Measurements from ENCODE around the gene CHD3. TPM values are rescaled to one million over a fixed set of nuclear protein-coding genes. Genes with fewer than 3 reads are reported as not detected.

Gene CHD3
- polyA plus RNA-seq, 1 of the 3 experiments (the other 2 are of a cell fraction), result 56.2 TPM

DNA sequence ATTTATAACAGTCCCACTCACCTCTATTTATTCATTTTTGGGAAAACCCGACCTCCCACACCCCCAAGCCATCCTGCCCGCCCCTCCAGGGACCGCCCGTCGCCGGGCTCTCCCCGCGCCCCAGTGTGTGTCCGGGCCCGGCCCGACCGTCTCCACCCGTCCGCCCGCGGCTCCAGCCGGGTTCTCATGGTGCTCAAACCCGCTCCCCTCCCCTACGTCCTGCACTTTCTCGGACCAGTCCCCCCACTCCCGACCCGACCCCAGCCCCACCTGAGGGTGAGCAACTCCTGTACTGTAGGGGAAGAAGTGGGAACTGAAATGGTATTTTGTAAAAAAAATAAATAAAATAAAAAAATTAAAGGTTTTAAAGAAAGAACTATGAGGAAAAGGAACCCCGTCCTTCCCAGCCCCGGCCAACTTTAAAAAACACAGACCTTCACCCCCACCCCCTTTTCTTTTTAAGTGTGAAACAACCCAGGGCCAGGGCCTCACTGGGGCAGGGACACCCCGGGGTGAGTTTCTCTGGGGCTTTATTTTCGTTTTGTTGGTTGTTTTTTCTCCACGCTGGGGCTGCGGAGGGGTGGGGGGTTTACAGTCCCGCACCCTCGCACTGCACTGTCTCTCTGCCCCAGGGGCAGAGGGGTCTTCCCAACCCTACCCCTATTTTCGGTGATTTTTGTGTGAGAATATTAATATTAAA, 34.4 kb upstream of the CHD3 start:
- TF ChIP-seq YY1 (IDR thresholded peaks at IDR 0.05; ENCODE audit: low read depth) (no peak), NRF1 (IDR thresholded peaks at IDR 0.05; ENCODE audit: low read depth, low read length) (no peak), MEF2A (IDR thresholded peaks at IDR 0.05; ENCODE audit: borderline replicate concordance, low read depth) (no peak), MXI1 (IDR thresholded peaks at IDR 0.05; ENCODE audit: low read depth, low read length) (no peak), GATA2 (CRISPR knock-in tag; IDR thresholded peaks at IDR 0.05) (no peak), SMC3 (IDR thresholded peaks at IDR 0.05; ENCODE audit: low read depth, low read length) (no peak), TCF12 (IDR thresholded peaks at IDR 0.05) (no peak), RXRA (IDR thresholded peaks at IDR 0.05; ENCODE audit: borderline replicate concordance, low read depth) (no peak), POLR2AphosphoS5 (IDR thresholded peaks at IDR 0.05; ENCODE audit: low read depth, low read length) (no peak), GABPA (IDR thresholded peaks at IDR 0.05; ENCODE audit: low read depth) (no peak), FOSL2 (IDR thresholded peaks at IDR 0.05; ENCODE audit: borderline replicate concordance, low read depth) (no peak), TAF1 (IDR thresholded peaks at IDR 0.05; ENCODE audit: borderline replicate concordance, low read depth, low read length) (no peak), JUND (IDR thresholded peaks at IDR 0.05) (no peak), RFX5 (IDR thresholded peaks at IDR 0.05; ENCODE audit: low read length) (no peak), FOXJ3 (CRISPR knock-in tag; IDR thresholded peaks at IDR 0.05) (no peak)
- TF ChIP-seq, protein P1, sequence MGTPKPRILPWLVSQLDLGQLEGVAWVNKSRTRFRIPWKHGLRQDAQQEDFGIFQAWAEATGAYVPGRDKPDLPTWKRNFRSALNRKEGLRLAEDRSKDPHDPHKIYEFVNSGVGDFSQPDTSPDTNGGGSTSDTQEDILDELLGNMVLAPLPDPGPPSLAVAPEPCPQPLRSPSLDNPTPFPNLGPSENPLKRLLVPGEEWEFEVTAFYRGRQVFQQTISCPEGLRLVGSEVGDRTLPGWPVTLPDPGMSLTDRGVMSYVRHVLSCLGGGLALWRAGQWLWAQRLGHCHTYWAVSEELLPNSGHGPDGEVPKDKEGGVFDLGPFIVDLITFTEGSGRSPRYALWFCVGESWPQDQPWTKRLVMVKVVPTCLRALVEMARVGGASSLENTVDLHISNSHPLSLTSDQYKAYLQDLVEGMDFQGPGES (IDR thresholded peaks at IDR 0.05; ENCODE audit: low read depth, low read length), result no peak
- TF ChIP-seq, protein P2, sequence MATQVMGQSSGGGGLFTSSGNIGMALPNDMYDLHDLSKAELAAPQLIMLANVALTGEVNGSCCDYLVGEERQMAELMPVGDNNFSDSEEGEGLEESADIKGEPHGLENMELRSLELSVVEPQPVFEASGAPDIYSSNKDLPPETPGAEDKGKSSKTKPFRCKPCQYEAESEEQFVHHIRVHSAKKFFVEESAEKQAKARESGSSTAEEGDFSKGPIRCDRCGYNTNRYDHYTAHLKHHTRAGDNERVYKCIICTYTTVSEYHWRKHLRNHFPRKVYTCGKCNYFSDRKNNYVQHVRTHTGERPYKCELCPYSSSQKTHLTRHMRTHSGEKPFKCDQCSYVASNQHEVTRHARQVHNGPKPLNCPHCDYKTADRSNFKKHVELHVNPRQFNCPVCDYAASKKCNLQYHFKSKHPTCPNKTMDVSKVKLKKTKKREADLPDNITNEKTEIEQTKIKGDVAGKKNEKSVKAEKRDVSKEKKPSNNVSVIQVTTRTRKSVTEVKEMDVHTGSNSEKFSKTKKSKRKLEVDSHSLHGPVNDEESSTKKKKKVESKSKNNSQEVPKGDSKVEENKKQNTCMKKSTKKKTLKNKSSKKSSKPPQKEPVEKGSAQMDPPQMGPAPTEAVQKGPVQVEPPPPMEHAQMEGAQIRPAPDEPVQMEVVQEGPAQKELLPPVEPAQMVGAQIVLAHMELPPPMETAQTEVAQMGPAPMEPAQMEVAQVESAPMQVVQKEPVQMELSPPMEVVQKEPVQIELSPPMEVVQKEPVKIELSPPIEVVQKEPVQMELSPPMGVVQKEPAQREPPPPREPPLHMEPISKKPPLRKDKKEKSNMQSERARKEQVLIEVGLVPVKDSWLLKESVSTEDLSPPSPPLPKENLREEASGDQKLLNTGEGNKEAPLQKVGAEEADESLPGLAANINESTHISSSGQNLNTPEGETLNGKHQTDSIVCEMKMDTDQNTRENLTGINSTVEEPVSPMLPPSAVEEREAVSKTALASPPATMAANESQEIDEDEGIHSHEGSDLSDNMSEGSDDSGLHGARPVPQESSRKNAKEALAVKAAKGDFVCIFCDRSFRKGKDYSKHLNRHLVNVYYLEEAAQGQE (IDR thresholded peaks at IDR 0.05; ENCODE audit: low read depth, low read length), result no peak
- TF ChIP-seq, protein P3, sequence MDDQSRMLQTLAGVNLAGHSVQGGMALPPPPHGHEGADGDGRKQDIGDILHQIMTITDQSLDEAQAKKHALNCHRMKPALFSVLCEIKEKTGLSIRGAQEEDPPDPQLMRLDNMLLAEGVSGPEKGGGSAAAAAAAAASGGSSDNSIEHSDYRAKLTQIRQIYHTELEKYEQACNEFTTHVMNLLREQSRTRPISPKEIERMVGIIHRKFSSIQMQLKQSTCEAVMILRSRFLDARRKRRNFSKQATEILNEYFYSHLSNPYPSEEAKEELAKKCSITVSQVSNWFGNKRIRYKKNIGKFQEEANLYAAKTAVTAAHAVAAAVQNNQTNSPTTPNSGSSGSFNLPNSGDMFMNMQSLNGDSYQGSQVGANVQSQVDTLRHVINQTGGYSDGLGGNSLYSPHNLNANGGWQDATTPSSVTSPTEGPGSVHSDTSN (IDR thresholded peaks at IDR 0.05), result no peak
- TF ChIP-seq, protein P4, sequence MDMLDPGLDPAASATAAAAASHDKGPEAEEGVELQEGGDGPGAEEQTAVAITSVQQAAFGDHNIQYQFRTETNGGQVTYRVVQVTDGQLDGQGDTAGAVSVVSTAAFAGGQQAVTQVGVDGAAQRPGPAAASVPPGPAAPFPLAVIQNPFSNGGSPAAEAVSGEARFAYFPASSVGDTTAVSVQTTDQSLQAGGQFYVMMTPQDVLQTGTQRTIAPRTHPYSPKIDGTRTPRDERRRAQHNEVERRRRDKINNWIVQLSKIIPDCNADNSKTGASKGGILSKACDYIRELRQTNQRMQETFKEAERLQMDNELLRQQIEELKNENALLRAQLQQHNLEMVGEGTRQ (IDR thresholded peaks at IDR 0.05; ENCODE audit: borderline replicate concordance, low read depth, low read length), result no peak
- Histone ChIP-seq H4K20me1 (ENCODE audit: insufficient read depth) (peaks cover 26% of the 10 kb centered on the region), H3K79me2 (ENCODE audit: insufficient read depth) (peaks cover 10% of the 10 kb centered on the region; the same call in 1 of the 2 replicates), H3K36me3 (replicated peaks in 1 of 2; ENCODE audit: control insufficient read depth in 1 of 2, insufficient read depth in 2 of 2, low read length in 1 of 2) (peaks cover 33 to 53% of the 10 kb centered on the region in 2 experiments), H3K9me3 (no peaks in the 10 kb centered on the region), H3K27me3 (ENCODE audit: insufficient read depth) (no peaks in the 10 kb centered on the region), H3K4me1 (ENCODE audit: control insufficient read depth in 1 of 2, insufficient read depth in 2 of 2, low read depth in 1 of 2, low read length in 1 of 2) (peaks cover 21 to 43% of the 10 kb centered on the region in 2 experiments; a peak in 3 of 4 replicates), H3K27ac (ENCODE audit: low read depth in 2 of 2, low read length in 1 of 2) (no peak overlapping the region), H3K4me2 (no peak overlapping the region), H2AFZ (ENCODE audit: low read depth) (no peak overlapping the region), H3K9me2 (no peaks in the 10 kb centered on the region), H3F3A (replicated peaks; ENCODE audit: insufficient read depth) (peaks cover 37% of the 10 kb centered on the region), H3K9ac (no peak overlapping the region), H3K4me3 (ENCODE audit: low read depth in 2 of 2, low read length in 1 of 2) (no peak overlapping the region)
- 91% methylated on average over 31 of the region's 31 CpGs for WGBS (ENCODE audit: low lambda C conversion rate)
- POLR2A ChIA-PET, result no interaction called here
- CTCF ChIA-PET, result interaction anchor here (0.8 to 5.2 kb wide), 4 partner anchors 19 to 111 kb away, joined by 3 to 44 read pairs (median 7); partner anchors contain the start of gene RNF227
- no peak for DNase-seq

Measured in SK-N-SH (cell line).